ENCODE data around the gene FGD3. TPM values are rescaled to one million over a fixed set of nuclear protein-coding genes. Genes with fewer than 3 reads are reported as not detected.

The FGD3 gene
- total and polyA plus RNA-seq, 2 experiments from 2014 or later: 5.8 to 6.5 TPM

- H3K9me2 ChIP-seq (replicated peaks; ENCODE audit: insufficient read depth): no peaks in the 10 kb centered on the region
- no peaks in the 10 kb centered on the region for H3K9me3 ChIP-seq (ENCODE audit: low read depth)
- no peaks in the 10 kb centered on the region for H3K36me3 ChIP-seq (replicated peaks; ENCODE audit: insufficient read depth, low read depth)
- 96% methylated on average over 12 of the region's 12 CpGs for WGBS (ENCODE audit: low lambda C conversion rate, missing lambda C conversion rate)
- H3K4me2 ChIP-seq: no peak overlapping the region
- peaks cover 13% of the 10 kb centered on the region for H3K4me1 ChIP-seq (ENCODE audit: insufficient read depth)
- H4K20me1 ChIP-seq (ENCODE audit: insufficient read depth, poor library complexity, severe bottlenecking): no peaks in the 10 kb centered on the region
- DNase-seq (ENCODE audit: low spot score): no peak
- H2AFZ ChIP-seq: no peak overlapping the region
- H3K79me2 ChIP-seq: no peaks in the 10 kb centered on the region
- H3K4me3 ChIP-seq: no peak overlapping the region
- TF ChIP-seq EZH2 (IDR thresholded peaks at IDR 0.05; ENCODE audit: borderline replicate concordance): no peak
- H3K27ac ChIP-seq: no peak overlapping the region
- H3K27me3 ChIP-seq: no peaks in the 10 kb centered on the region
Measured at GRCh38 chr9:92977279-92977678, 30.0 kb downstream of the FGD3 start.

GRCh38 chr9:92978345-92978875, 31.1 kb downstream of the FGD3 start:
- Histone ChIP-seq H3K4me3 (no peak overlapping the region), H3K79me2 (no peaks in the 10 kb centered on the region), H2AFZ (no peak overlapping the region), H3K36me3 (replicated peaks; ENCODE audit: insufficient read depth, low read depth) (no peaks in the 10 kb centered on the region), H3K27me3 (no peaks in the 10 kb centered on the region), H3K9me2 (replicated peaks; ENCODE audit: insufficient read depth) (no peaks in the 10 kb centered on the region), H3K9me3 (ENCODE audit: low read depth) (peaks cover 2% of the 10 kb centered on the region), H3K4me1 (ENCODE audit: insufficient read depth) (peaks cover 13% of the 10 kb centered on the region), H3K27ac (no peak overlapping the region), H4K20me1 (ENCODE audit: insufficient read depth, poor library complexity, severe bottlenecking) (no peaks in the 10 kb centered on the region), H3K4me2 (no peak overlapping the region)
- WGBS (ENCODE audit: low lambda C conversion rate, missing lambda C conversion rate): 69% methylated on average over 2 of the region's 4 CpGs
- DNase-seq (ENCODE audit: low spot score): no peak
- TF ChIP-seq CTCF (IDR thresholded peaks at IDR 0.05; ENCODE audit: poor library complexity) (no peak), EZH2phosphoT487 (IDR thresholded peaks at IDR 0.05; ENCODE audit: low read depth, severe bottlenecking, unreplicated experiment) (no peak), EZH2 (IDR thresholded peaks at IDR 0.05; ENCODE audit: borderline replicate concordance) (no peak)

- 73% methylated on average over 2 of the region's 2 CpGs for WGBS (ENCODE audit: low lambda C conversion rate, missing lambda C conversion rate)
Measured at GRCh38 chr9:92979283-92980056, 32.1 kb downstream of the FGD3 start.

More at GRCh38 chr9:92979283-92980056, 32.1 kb downstream of the FGD3 start:
- peaks cover 7% of the 10 kb centered on the region for H3K9me3 ChIP-seq (ENCODE audit: low read depth)
- peaks cover 6% of the 10 kb centered on the region for H3K4me1 ChIP-seq (ENCODE audit: insufficient read depth)
- no peaks in the 10 kb centered on the region for H3K36me3 ChIP-seq (replicated peaks; ENCODE audit: insufficient read depth, low read depth)
- no peak for DNase-seq (ENCODE audit: low spot score)
- H4K20me1 ChIP-seq (ENCODE audit: insufficient read depth, poor library complexity, severe bottlenecking): no peaks in the 10 kb centered on the region
- no peak overlapping the region for H2AFZ ChIP-seq
- TF ChIP-seq CTCF (IDR thresholded peaks at IDR 0.05; ENCODE audit: poor library complexity) (no peak), EZH2phosphoT487 (IDR thresholded peaks at IDR 0.05; ENCODE audit: low read depth, severe bottlenecking, unreplicated experiment) (no peak), EZH2 (IDR thresholded peaks at IDR 0.05; ENCODE audit: borderline replicate concordance) (no peak)
- H3K79me2 ChIP-seq: no peaks in the 10 kb centered on the region
- H3K9me2 ChIP-seq (replicated peaks; ENCODE audit: insufficient read depth): no peaks in the 10 kb centered on the region
- no peak overlapping the region for H3K27ac ChIP-seq
- no peaks in the 10 kb centered on the region for H3K27me3 ChIP-seq
- H3K4me3 ChIP-seq: no peak overlapping the region
- no peak overlapping the region for H3K4me2 ChIP-seq
